Measurements from ENCODE around the gene SDC3.
"Not testable (repeated sequence)": the region's sequence is repeated elsewhere in the genome, so short reads cannot be mapped to it uniquely, and the experiment has no call there.

SDC3 gene

DNA sequence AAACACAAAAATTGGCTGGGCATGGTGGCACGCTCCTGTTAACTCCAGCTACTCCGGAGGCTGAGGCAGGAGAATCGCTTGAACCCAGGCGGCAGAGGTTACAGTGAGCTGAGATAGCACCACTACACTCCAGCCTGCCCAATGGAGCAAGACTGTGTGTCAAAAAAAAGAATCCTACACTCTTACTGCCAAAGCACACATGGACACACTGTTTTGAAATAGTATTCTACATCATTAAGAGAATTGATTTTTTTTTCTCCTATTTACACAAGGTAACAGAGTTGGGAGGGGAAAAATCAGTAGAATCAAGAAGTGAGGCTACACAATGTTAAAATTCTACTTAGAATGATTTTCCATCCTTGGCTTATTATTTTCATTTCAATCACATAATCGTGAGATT is 42.1 kb upstream of the SDC3 start:
- no peak overlapping the region for H3K27ac ChIP-seq
- no peaks in the 10 kb centered on the region for H3K9me3 ChIP-seq
- H3K36me3 ChIP-seq, result peaks cover 77% of the 10 kb centered on the region
- H3K4me1 ChIP-seq (ENCODE audit: control insufficient read depth in 1 of 2, insufficient read depth in 1 of 2, low read depth in 1 of 2, low read length in 1 of 2), result no peaks in the 10 kb centered on the region
- H3K27me3 ChIP-seq, result no peaks in the 10 kb centered on the region
- H3K4me3 ChIP-seq (ENCODE audit: low read depth in 1 of 2, low read length in 1 of 2), result no peak overlapping the region
- TF ChIP-seq, protein P1, sequence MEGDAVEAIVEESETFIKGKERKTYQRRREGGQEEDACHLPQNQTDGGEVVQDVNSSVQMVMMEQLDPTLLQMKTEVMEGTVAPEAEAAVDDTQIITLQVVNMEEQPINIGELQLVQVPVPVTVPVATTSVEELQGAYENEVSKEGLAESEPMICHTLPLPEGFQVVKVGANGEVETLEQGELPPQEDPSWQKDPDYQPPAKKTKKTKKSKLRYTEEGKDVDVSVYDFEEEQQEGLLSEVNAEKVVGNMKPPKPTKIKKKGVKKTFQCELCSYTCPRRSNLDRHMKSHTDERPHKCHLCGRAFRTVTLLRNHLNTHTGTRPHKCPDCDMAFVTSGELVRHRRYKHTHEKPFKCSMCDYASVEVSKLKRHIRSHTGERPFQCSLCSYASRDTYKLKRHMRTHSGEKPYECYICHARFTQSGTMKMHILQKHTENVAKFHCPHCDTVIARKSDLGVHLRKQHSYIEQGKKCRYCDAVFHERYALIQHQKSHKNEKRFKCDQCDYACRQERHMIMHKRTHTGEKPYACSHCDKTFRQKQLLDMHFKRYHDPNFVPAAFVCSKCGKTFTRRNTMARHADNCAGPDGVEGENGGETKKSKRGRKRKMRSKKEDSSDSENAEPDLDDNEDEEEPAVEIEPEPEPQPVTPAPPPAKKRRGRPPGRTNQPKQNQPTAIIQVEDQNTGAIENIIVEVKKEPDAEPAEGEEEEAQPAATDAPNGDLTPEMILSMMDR (IDR thresholded peaks at IDR 0.05), result no peak

DNA sequence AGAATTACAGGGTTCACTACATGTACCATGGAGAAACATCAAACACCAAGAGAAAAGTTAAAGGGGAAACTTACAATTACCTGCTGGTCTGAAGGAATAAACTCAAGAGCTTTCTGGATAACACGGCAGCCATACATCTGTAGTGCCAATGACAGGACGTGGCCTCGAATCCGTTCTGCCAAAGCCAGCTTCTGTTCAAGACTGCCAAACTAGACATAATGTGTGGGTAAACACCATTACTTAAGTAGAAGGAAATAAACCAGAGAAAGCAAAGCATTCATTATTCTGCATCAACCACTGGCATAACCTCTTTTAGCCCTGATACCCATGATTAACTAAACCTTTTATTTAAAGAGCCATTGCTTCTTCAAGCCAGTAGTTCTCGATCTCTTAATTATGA is 41.5 kb upstream of the SDC3 start:
- no peak overlapping the region for H3K27ac ChIP-seq
- H3K27me3 ChIP-seq, result no peaks in the 10 kb centered on the region
- TF ChIP-seq, protein P1 (IDR thresholded peaks at IDR 0.05), result no peak
- no peaks in the 10 kb centered on the region for H3K4me1 ChIP-seq (ENCODE audit: control insufficient read depth in 1 of 2, insufficient read depth in 1 of 2, low read depth in 1 of 2, low read length in 1 of 2)
- H3K4me3 ChIP-seq (ENCODE audit: low read depth in 1 of 2, low read length in 1 of 2), result no peak overlapping the region
- H3K9me3 ChIP-seq, result no peaks in the 10 kb centered on the region
- peaks cover 83% of the 10 kb centered on the region for H3K36me3 ChIP-seq

DNA sequence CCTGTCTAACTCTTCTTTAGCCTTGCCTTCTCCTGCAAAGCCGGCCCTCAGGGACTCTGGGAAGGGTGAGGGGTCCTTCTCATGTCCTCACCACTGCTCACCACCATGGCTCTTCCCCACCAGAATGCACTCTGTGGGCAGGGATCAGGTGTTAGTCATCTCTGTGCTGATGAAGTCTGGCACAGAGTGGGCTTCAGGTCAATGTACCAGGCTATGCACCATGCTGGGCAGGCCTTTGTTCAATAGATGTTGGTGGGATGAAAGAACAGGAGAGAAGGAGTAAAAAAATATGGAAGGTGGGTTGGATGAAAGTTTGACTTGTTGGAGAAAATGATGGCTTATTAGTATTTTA is 40.9 kb upstream of the SDC3 start:
- H3K36me3 ChIP-seq, result peaks cover 84% of the 10 kb centered on the region

DNA sequence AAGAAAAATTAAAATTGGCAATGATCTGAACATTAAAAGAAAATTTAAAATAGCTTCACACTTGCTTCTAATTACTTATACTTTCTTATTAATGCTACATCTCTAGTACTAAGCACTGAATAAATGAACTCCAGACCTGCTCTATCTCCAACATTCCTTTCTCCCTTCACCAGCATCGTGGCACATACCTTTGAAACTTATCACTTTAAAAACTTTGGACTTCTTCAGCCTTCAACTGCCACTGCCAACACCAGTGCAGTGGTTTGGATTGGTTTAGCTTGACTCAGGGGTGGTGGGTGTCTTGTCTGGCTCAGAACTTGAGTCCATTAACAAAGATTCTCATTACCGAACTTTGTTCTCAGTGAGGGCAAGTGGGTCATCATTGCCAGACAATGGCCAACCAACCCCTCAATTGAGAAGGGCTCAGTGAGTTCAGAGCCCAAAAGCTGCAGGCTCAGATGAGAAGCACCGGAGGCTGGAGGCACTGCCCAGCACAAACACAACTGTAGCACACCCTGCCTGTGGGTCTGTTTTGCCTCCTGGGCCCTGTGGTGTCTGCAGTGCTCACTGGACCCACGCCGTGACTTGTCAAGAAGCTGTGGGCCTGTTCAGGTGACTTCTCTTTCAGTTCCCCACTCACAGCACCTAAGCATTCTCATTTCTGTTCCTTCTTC is 40.4 kb upstream of the SDC3 start:
- peaks cover 80% of the 10 kb centered on the region for H3K36me3 ChIP-seq
- not testable (repeated sequence) for H3K9me3 ChIP-seq; H3K4me3 ChIP-seq (ENCODE audit: low read depth in 1 of 2, low read length in 1 of 2); H3K27ac ChIP-seq; H3K4me1 ChIP-seq (ENCODE audit: control insufficient read depth in 1 of 2, insufficient read depth in 1 of 2, low read depth in 1 of 2, low read length in 1 of 2); H3K27me3 ChIP-seq

More for the DNA sequence above, 40.9 kb upstream of the SDC3 start:
- H3K4me3 ChIP-seq (ENCODE audit: low read depth in 1 of 2, low read length in 1 of 2); H3K27ac ChIP-seq; H3K4me1 ChIP-seq (ENCODE audit: control insufficient read depth in 1 of 2, insufficient read depth in 1 of 2, low read depth in 1 of 2, low read length in 1 of 2); H3K9me3 ChIP-seq; H3K27me3 ChIP-seq: not testable (repeated sequence)

DNA sequence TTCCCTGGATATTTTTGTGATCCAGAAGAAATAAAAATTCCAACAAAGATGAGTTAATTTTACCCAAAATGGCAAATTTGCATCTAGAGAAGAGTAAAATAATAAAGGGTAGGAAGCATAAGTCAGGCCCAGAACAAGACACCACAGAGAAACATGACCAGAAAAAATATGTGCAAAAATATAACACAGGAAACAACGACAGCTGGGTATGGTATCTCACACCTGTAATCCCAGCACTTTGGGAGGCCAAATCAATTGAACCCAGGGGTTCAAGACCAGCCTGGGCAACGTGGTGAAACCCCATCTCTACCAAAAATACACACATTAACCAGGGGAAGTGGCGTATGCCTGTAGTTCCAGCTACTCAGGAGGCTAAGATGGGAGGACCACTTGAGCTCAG is 39.7 kb upstream of the SDC3 start:
- H3K4me1 ChIP-seq (ENCODE audit: control insufficient read depth in 1 of 2, insufficient read depth in 1 of 2, low read depth in 1 of 2, low read length in 1 of 2), result no peaks in the 10 kb centered on the region
- no peaks in the 10 kb centered on the region for H3K9me3 ChIP-seq
- no peak overlapping the region for H3K4me3 ChIP-seq (ENCODE audit: low read depth in 1 of 2, low read length in 1 of 2)
- H3K27ac ChIP-seq, result no peak overlapping the region
- TF ChIP-seq, protein P1 (IDR thresholded peaks at IDR 0.05), result no peak
- peaks cover 78% of the 10 kb centered on the region for H3K36me3 ChIP-seq
- H3K27me3 ChIP-seq, result no peaks in the 10 kb centered on the region

DNA sequence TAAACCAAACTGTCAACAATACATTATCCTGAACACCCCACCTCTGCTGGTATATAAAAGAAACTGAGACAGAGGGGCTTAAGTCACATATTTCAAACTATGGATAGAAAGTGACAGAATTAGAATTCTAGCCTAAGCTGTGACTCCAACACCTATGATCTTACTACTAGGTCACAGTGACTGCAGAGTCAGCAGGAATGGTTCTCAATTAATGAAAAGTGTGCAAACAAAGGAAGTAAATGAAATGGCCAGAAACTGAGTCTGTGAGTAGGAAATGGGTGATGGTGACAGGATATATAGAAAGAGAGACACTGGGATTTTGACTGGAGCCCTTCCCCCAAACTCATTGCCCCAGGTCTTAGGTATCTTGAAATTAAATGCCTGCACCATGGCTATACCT is 38.7 kb upstream of the SDC3 start:
- Histone ChIP-seq H3K4me3 (ENCODE audit: low read depth in 1 of 2, low read length in 1 of 2) (no peak overlapping the region), H3K27ac (no peak overlapping the region), H3K9me3 (no peaks in the 10 kb centered on the region), H3K4me1 (ENCODE audit: control insufficient read depth in 1 of 2, insufficient read depth in 1 of 2, low read depth in 1 of 2, low read length in 1 of 2) (no peaks in the 10 kb centered on the region), H3K27me3 (no peaks in the 10 kb centered on the region), H3K36me3 (peaks cover 76% of the 10 kb centered on the region)
- TF ChIP-seq, protein P1 (IDR thresholded peaks at IDR 0.05), result no peak
